ENCODE data around the gene IFI27L1. TPM values are rescaled to one million over a fixed set of nuclear protein-coding genes. Genes with fewer than 3 reads are reported as not detected.

The IFI27L1 gene
- total and polyA plus RNA-seq, 2 donors (not counting 1 experiment from before 2014, with no cell fraction given), result 6.5 to 6.7 TPM

DNA sequence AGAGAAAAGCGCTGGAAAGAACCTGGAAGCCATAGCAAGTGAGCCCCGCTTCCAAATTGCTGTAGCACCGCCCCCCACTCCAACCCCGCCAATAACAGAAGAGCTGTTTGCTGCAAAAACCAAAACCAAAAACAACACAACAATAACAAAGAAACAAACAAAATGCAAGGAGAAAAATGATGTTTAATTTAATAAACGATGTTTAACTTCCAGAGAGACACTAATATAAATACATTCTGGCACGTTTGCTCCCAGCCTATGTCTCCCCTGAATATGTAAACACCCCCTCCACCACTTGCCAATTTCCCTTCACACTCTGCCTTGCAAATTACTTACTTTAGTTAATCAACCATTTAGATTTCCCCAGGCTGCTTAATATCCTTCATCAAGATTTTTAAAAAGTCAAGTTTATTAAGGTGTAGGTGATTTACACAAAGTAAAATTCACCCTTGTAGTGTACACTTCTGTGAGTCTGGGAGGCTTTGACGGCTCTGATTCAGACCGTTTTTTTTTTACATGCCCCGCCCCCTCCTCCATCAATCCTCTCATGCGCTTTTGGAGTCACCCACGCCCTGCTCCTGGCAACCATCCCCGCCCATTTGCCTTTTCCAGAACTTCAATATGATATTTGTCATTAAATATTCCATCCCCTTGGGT lies 48.8 kb downstream of the IFI27L1 start:
- 6% methylated on average over 5 of the region's 12 CpGs for WGBS (ENCODE audit: insufficient coverage)
- peak overlapping the region; percentile 91 for H2AFZ ChIP-seq (ENCODE audit: insufficient read depth, low read depth, low read length, poor library complexity, severe bottlenecking)
- H3K9ac ChIP-seq (ENCODE audit: low read length), result peak overlapping the region; percentile 69
- peaks cover 0 to 4% (median 0%) of the 10 kb centered on the region in 4 experiments for H3K27me3 ChIP-seq (replicated peaks in 1 of 4; ENCODE audit: control extremely low read depth in 1 of 4, control insufficient read depth in 3 of 4, insufficient read depth in 4 of 4, low read length in 3 of 4)
- Mint-ChIP-seq H3K4me3 (peak overlapping the region; percentile 94), H3K27ac (peak overlapping the region; percentile 68), H3K9me3 (ENCODE audit: insufficient read depth) (no peaks in the 10 kb centered on the region), H3K4me1 (peaks cover 14% of the 10 kb centered on the region), H3K27me3 (peaks cover 10% of the 10 kb centered on the region)
- H3K4me2 ChIP-seq (replicated peaks; ENCODE audit: low read depth, low read length, poor library complexity, severe bottlenecking), result peak overlapping the region; percentile 91
- peak overlapping the region in 1 of 2 donors; percentile 35 for H3K27ac ChIP-seq (ENCODE audit: low read length in 2 of 2)
- ChIA-PET CTCF (interaction anchor here (0.8 to 4.0 kb wide), 9 partner anchors 39 to 190 kb away, joined by 3 to 38 read pairs (median 15); no protein-coding TSS in a partner anchor), POLR2A (interaction anchor here (0.7 to 1.2 kb wide), 2 partner anchors 48 to 91 kb away, joined by 6 to 8 read pairs; no protein-coding TSS in a partner anchor)
- DNase-seq (peak; percentile 60), ATAC-seq (ENCODE audit: low read depth) (peak; percentile 26)
- no peaks in the 10 kb centered on the region for H4K20me1 ChIP-seq (ENCODE audit: control insufficient read depth, insufficient read depth, low read length, poor library complexity, severe bottlenecking)
- TF ChIP-seq, protein P1, sequence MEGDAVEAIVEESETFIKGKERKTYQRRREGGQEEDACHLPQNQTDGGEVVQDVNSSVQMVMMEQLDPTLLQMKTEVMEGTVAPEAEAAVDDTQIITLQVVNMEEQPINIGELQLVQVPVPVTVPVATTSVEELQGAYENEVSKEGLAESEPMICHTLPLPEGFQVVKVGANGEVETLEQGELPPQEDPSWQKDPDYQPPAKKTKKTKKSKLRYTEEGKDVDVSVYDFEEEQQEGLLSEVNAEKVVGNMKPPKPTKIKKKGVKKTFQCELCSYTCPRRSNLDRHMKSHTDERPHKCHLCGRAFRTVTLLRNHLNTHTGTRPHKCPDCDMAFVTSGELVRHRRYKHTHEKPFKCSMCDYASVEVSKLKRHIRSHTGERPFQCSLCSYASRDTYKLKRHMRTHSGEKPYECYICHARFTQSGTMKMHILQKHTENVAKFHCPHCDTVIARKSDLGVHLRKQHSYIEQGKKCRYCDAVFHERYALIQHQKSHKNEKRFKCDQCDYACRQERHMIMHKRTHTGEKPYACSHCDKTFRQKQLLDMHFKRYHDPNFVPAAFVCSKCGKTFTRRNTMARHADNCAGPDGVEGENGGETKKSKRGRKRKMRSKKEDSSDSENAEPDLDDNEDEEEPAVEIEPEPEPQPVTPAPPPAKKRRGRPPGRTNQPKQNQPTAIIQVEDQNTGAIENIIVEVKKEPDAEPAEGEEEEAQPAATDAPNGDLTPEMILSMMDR (IDR thresholded peaks at IDR 0.05), result peak; percentile 22
- no peak for TF ChIP-seq EZH2 (IDR thresholded peaks at IDR 0.05; ENCODE audit: borderline replicate concordance, insufficient read depth, low read depth, low read length, poor library complexity, severe bottlenecking)
- no peaks in the 10 kb centered on the region for H3K79me2 ChIP-seq (ENCODE audit: control insufficient read depth, insufficient read depth, low read length)
- H3K4me1 ChIP-seq (ENCODE audit: control insufficient read depth in 2 of 2, insufficient read depth in 2 of 2, low read length in 2 of 2), result peaks cover 12 to 18% of the 10 kb centered on the region in 2 donors
- peak overlapping the region; percentile 57 to 85 (median 65) for H3K4me3 ChIP-seq (ENCODE audit: control extremely low read depth in 1 of 5, extremely low read depth in 1 of 5, insufficient read depth in 1 of 5, low read depth in 2 of 5, low read length in 4 of 5)
- intact Hi-C loops (cut with micrococcal nuclease), result loop anchor here (1.0 to 10.0 kb wide), 6 partner anchors 44 to 1175 kb away; partner anchors contain the start of genes DDX24, IFI27L1 and PPP4R4
- H3K9me3 ChIP-seq (ENCODE audit: control extremely low read depth in 1 of 3, control insufficient read depth in 2 of 3, insufficient read depth in 1 of 3, low read length in 2 of 3), result no peaks in the 10 kb centered on the region
- H3K36me3 ChIP-seq (replicated peaks in 1 of 2; ENCODE audit: control extremely low read depth in 1 of 2, control insufficient read depth in 1 of 2, extremely low read depth in 1 of 2, insufficient read depth in 2 of 2, low read length in 1 of 2), result peaks cover 0 to 3% of the 10 kb centered on the region in 2 experiments

Measured in B cell (primary cell).